ENCODE measurements around the gene PDCD4.

PDCD4 gene

GRCh38 chr10:110853921-110854605 is 17.7 kb upstream of the PDCD4 start:
- no peak for DNase-seq
- Histone ChIP-seq H3K27me3 (ENCODE audit: insufficient read depth, low read depth, severe bottlenecking) (no peaks in the 10 kb centered on the region), H3K4me3 (ENCODE audit: low read depth, low read length) (no peak overlapping the region), H3K9me3 (ENCODE audit: severe bottlenecking) (no peaks in the 10 kb centered on the region), H3K27ac (no peak overlapping the region), H3K36me3 (no peaks in the 10 kb centered on the region)
- TF ChIP-seq, protein P1, sequence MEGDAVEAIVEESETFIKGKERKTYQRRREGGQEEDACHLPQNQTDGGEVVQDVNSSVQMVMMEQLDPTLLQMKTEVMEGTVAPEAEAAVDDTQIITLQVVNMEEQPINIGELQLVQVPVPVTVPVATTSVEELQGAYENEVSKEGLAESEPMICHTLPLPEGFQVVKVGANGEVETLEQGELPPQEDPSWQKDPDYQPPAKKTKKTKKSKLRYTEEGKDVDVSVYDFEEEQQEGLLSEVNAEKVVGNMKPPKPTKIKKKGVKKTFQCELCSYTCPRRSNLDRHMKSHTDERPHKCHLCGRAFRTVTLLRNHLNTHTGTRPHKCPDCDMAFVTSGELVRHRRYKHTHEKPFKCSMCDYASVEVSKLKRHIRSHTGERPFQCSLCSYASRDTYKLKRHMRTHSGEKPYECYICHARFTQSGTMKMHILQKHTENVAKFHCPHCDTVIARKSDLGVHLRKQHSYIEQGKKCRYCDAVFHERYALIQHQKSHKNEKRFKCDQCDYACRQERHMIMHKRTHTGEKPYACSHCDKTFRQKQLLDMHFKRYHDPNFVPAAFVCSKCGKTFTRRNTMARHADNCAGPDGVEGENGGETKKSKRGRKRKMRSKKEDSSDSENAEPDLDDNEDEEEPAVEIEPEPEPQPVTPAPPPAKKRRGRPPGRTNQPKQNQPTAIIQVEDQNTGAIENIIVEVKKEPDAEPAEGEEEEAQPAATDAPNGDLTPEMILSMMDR (IDR thresholded peaks at IDR 0.05; ENCODE audit: low read depth, low read length), result no peak

DNA sequence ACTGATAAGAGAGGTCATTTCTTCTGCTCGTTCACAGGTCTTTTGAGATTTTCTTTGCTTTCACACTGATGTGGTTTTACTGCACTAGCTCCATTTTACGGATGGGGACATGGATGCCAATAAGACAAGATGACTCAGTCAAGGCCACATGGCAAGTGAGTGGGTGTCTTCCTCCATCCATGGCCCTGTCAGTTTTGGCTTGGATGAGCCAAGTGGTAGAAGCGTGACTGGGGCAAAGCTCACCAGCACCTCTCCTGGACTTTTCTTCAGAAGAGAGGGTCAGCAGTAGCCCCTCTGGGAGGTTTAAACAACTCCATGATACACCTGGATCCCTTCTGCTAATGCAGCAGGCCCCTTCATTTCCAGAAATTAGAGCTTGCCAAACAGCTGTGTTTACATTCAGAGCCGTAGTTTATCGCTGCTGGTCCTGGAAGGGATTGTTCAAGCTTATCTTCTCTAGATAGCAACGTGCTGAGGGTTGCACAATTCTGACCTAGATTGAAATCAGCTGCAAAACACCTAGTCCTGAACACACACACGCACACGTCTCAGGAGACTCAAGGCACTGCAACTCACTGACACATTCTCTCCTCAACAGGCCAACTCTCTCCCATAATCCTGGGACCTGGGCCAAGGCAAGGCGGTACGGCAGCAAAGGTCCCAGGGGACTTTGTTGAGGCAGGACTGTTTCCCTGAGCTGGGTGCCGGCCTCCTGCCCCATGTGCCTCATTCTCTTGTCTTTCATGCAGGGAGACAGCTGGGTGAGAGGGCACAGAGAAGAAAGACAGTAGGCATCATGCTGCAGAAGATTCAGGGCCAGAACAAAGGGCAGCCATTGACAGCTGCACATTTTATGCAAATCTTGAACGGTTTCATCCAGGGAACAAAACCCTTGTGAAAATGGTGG is 14.2 kb upstream of the PDCD4 start:
- Histone ChIP-seq H3K9me3 (ENCODE audit: severe bottlenecking) (no peaks in the 10 kb centered on the region), H3K27me3 (ENCODE audit: insufficient read depth, low read depth, severe bottlenecking) (no peaks in the 10 kb centered on the region), H3K36me3 (no peaks in the 10 kb centered on the region), H3K4me3 (ENCODE audit: low read depth, low read length) (no peak overlapping the region), H3K27ac (no peak overlapping the region)
- no peak for DNase-seq
- TF ChIP-seq, protein P1 (IDR thresholded peaks at IDR 0.05; ENCODE audit: low read depth, low read length), result no peak

GRCh38 chr10:110858297-110858934 is 13.3 kb upstream of the PDCD4 start:
- no peak overlapping the region for H3K4me3 ChIP-seq (ENCODE audit: low read depth, low read length)
- no peak overlapping the region for H3K27ac ChIP-seq
- no peaks in the 10 kb centered on the region for H3K9me3 ChIP-seq (ENCODE audit: severe bottlenecking)
- no peak for DNase-seq
- H3K36me3 ChIP-seq, result no peaks in the 10 kb centered on the region
- TF ChIP-seq, protein P1 (IDR thresholded peaks at IDR 0.05; ENCODE audit: low read depth, low read length), result no peak
- no peaks in the 10 kb centered on the region for H3K27me3 ChIP-seq (ENCODE audit: insufficient read depth, low read depth, severe bottlenecking)

DNA sequence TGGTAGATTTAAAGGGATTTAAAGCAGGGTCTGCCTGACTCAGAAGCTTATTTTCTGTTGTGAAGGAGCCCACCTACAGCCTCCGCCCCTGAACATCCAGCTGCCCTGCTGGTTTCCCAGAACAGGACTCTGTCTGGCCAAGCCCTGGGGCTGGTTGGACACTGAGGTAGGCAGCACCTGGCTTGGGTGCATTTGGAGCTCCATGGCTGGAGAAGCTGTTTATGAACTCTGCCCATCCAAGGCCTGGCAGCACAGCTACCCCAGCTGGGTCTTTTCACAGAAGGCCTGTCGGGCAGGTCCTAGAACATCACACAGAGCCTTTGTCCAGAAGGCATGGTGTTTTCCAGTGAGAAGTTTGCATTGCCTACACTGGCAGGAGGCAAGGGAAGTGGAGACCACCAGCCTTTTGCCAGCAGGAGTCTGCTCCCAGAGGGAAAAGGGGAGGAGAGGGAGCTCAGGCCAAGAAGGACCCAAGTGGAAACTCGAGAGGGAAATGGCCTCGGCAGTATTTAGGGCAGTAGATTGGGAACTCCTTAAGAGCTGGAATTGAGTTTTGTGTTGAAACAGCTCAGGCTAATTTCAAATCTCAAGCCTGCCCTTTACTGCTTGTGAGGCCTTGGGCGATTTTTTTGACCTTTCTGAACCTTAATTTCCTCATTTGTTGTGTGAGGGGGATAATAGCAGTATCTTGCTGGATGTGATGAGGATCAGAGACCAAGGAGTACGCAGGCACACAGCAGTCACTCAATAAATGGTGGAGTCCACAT is 12.3 kb upstream of the PDCD4 start:
- TF ChIP-seq, protein P1 (IDR thresholded peaks at IDR 0.05; ENCODE audit: low read depth, low read length), result no peak
- Histone ChIP-seq H3K9me3 (ENCODE audit: severe bottlenecking) (no peaks in the 10 kb centered on the region), H3K4me3 (ENCODE audit: low read depth, low read length) (no peak overlapping the region), H3K27me3 (ENCODE audit: insufficient read depth, low read depth, severe bottlenecking) (no peaks in the 10 kb centered on the region), H3K27ac (no peak overlapping the region), H3K36me3 (no peaks in the 10 kb centered on the region)
- no peak for DNase-seq

GRCh38 chr10:110859973-110860376 is 11.8 kb upstream of the PDCD4 start:
- no peaks in the 10 kb centered on the region for H3K27me3 ChIP-seq (ENCODE audit: insufficient read depth, low read depth, severe bottlenecking)
- no peak for DNase-seq
- no peaks in the 10 kb centered on the region for H3K36me3 ChIP-seq
- no peak overlapping the region for H3K4me3 ChIP-seq (ENCODE audit: low read depth, low read length)
- H3K9me3 ChIP-seq (ENCODE audit: severe bottlenecking), result no peaks in the 10 kb centered on the region
- H3K27ac ChIP-seq, result no peak overlapping the region
- TF ChIP-seq, protein P1 (IDR thresholded peaks at IDR 0.05; ENCODE audit: low read depth, low read length), result no peak
